ENCODE results near the gene PLD5.

Gene PLD5

DNA sequence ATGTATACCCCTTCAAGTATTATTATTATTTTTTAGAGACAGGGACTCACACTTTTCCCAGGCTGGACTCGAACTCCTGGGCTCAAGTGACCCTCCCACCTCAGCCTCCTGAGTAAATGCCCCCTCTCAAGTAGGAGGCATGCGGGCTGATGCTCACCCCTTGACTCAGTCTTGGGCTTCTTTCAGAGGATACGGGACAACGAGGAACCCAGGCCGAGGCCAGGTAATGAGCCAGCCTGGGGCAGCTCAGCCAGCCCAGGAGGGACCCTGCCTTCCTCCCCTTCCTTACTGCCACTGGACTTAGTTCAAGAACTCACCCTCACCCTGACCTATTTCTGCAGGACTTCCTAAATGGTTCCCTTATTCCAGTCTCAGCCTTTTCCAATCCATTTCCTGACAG lies 327.6 kb downstream of the PLD5 start:
- no peak overlapping the region for H3K4me3 Mint-ChIP-seq
- no peaks in the 10 kb centered on the region for H3K27me3 Mint-ChIP-seq (ENCODE audit: low read depth, poor library complexity)
- no peak overlapping the region for H3K27ac Mint-ChIP-seq
- no peak for DNase-seq
- H3K9me3 Mint-ChIP-seq: peaks cover 11% of the 10 kb centered on the region
- H3K36me3 Mint-ChIP-seq (ENCODE audit: low read depth): no peaks in the 10 kb centered on the region
- TF ChIP-seq, protein P1, sequence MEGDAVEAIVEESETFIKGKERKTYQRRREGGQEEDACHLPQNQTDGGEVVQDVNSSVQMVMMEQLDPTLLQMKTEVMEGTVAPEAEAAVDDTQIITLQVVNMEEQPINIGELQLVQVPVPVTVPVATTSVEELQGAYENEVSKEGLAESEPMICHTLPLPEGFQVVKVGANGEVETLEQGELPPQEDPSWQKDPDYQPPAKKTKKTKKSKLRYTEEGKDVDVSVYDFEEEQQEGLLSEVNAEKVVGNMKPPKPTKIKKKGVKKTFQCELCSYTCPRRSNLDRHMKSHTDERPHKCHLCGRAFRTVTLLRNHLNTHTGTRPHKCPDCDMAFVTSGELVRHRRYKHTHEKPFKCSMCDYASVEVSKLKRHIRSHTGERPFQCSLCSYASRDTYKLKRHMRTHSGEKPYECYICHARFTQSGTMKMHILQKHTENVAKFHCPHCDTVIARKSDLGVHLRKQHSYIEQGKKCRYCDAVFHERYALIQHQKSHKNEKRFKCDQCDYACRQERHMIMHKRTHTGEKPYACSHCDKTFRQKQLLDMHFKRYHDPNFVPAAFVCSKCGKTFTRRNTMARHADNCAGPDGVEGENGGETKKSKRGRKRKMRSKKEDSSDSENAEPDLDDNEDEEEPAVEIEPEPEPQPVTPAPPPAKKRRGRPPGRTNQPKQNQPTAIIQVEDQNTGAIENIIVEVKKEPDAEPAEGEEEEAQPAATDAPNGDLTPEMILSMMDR (IDR thresholded peaks at IDR 0.05): no peak
- H3K4me1 Mint-ChIP-seq: peaks cover 20% of the 10 kb centered on the region

DNA sequence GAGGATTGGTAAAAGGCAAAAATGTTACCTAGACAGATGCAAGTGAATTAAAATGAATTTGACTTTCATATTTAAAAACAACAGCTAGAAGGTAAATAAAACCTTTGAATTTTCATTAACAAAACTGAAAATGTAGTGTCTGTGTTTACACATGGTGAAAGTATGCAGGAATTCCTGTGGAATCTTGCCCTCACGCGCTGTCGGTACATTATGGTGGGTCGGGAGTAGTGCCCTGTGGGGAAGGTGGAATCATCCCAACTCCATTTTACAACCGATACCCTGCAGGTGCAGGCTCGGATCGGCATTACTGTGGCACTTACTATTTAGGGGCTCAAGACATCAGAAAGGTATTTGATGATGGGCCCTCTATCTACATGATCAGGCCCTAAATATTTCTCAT lies 328.4 kb downstream of the PLD5 start:
- Mint-ChIP-seq H3K27ac (no peak overlapping the region), H3K36me3 (ENCODE audit: low read depth) (no peaks in the 10 kb centered on the region), H3K4me1 (peaks cover 25% of the 10 kb centered on the region), H3K9me3 (peaks cover 10% of the 10 kb centered on the region), H3K27me3 (ENCODE audit: low read depth, poor library complexity) (no peaks in the 10 kb centered on the region), H3K4me3 (no peak overlapping the region)
- no peak for DNase-seq
- TF ChIP-seq, protein P1 (IDR thresholded peaks at IDR 0.05): no peak

DNA sequence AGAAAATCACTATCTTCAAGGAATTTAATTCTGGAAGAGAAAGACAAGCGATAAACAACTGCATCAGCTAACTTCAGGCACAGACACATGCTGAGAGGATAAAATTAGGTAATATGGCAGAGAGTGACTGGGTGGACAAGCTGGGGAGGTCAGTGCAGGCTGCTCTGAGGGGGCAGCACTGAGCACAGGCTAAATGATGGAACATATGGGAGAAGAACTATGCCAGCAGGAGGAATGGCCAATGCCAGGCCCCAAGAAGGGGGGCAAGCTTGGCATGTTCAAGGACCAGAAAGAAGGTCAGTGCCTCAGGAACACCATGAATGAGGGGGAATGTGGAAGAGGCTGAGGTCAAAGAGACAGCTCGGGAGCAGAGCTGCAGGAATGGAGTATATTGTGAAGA lies 334.9 kb downstream of the PLD5 start:
- DNase-seq: no peak
- Mint-ChIP-seq H3K4me1 (peaks cover 31% of the 10 kb centered on the region), H3K9me3 (no peaks in the 10 kb centered on the region), H3K4me3 (no peak overlapping the region), H3K27me3 (ENCODE audit: low read depth, poor library complexity) (no peaks in the 10 kb centered on the region), H3K27ac (no peak overlapping the region), H3K36me3 (ENCODE audit: low read depth) (no peaks in the 10 kb centered on the region)
- TF ChIP-seq, protein P1 (IDR thresholded peaks at IDR 0.05): no peak

DNA sequence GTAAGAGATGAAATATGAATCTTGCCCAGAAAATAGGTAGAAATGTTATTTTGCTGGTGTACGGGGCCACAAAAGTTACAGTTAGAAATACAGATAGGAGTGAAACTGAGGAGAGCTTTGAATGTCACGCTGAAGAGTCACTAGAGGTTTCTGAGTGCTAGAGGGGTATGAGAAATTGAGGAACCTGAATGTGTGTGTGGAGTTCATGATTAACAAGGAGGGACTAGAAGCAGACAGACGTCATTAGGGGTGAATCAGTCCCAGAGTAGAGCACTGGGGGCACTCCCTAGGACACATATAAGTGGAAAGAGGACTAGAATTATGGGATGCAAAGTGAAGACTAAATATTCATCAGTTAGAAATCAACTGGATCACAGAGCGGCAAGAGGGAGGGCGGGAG lies 336.7 kb downstream of the PLD5 start:
- no peak for DNase-seq
- H3K27ac Mint-ChIP-seq: no peak overlapping the region
- H3K4me3 Mint-ChIP-seq: no peak overlapping the region
- no peaks in the 10 kb centered on the region for H3K9me3 Mint-ChIP-seq
- no peaks in the 10 kb centered on the region for H3K36me3 Mint-ChIP-seq (ENCODE audit: low read depth)
- no peaks in the 10 kb centered on the region for H3K27me3 Mint-ChIP-seq (ENCODE audit: low read depth, poor library complexity)
- peaks cover 26% of the 10 kb centered on the region for H3K4me1 Mint-ChIP-seq
- TF ChIP-seq, protein P1 (IDR thresholded peaks at IDR 0.05): no peak

DNA sequence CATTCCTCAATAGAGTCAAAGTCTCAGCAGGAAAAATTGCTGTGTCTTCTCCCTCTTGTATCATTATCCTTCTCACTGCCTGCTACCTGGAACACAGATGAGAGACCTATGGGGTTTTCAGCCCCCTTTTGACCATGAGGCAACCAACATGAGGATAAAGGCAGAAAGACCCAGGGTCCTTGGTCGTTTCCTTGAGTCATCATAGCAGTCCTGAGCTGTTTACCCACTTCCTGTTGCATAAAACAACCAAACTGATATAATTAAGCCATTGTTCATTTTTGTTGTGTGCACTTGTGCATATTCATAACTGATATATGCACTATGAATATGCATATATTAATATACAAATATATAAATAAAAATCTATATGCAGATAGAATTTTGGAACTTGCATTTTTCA lies 337.3 kb downstream of the PLD5 start:
- TF ChIP-seq, protein P1 (IDR thresholded peaks at IDR 0.05): no peak
- no peak for DNase-seq
- Mint-ChIP-seq H3K4me1 (peaks cover 20% of the 10 kb centered on the region), H3K36me3 (ENCODE audit: low read depth) (no peaks in the 10 kb centered on the region), H3K27ac (no peak overlapping the region), H3K27me3 (ENCODE audit: low read depth, poor library complexity) (no peaks in the 10 kb centered on the region), H3K4me3 (no peak overlapping the region), H3K9me3 (no peaks in the 10 kb centered on the region)

DNA sequence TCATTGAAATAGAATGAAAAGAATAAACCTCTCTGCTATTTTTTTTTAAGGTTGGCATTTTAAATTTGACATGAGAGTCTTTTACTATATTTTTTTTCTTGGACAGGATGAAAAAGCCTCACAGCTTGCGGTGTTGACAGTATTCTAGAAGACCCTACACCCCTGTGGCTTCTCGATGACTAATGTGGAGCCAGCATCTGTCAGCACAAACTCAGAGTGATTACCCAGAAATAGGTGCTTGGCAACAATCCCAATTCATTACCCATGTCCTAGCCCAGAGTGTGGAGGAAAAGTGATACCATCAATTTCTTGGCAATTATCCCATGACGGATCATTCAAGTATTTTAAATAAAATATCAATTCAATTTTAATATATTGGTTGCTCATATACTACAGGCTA lies 338.8 kb downstream of the PLD5 start:
- Mint-ChIP-seq H3K9me3 (no peaks in the 10 kb centered on the region), H3K4me3 (no peak overlapping the region), H3K36me3 (ENCODE audit: low read depth) (no peaks in the 10 kb centered on the region), H3K27me3 (ENCODE audit: low read depth, poor library complexity) (no peaks in the 10 kb centered on the region), H3K27ac (no peak overlapping the region), H3K4me1 (peaks cover 14% of the 10 kb centered on the region)
- no peak for DNase-seq
- TF ChIP-seq, protein P1 (IDR thresholded peaks at IDR 0.05): no peak

Measured in nephron progenitor cell (in vitro differentiated cells).